Measurements from ENCODE around the gene HSD17B3. TPM values are rescaled to one million over a fixed set of nuclear protein-coding genes. Genes with fewer than 3 reads are reported as not detected.

HSD17B3 gene
- total and polyA plus RNA-seq, 2 of the 13 experiments (the other 11 are each of a cell fraction or from before 2014, with no cell fraction given): 0.12 TPM; not detected in 1

- Histone ChIP-seq H4K20me1 (ENCODE audit: insufficient read depth, low read length) (no peaks in the 10 kb centered on the region), H3K4me1 (ENCODE audit: insufficient read depth, low read length) (no peaks in the 10 kb centered on the region), H3K4me2 (ENCODE audit: low read depth, low read length) (no peak overlapping the region), H3K4me3 (replicated peaks in 1 of 3; ENCODE audit: insufficient read depth in 1 of 3, low read depth in 2 of 3, low read length in 3 of 3) (no peak overlapping the region), H3K27me3 (ENCODE audit: control insufficient read depth in 1 of 2, insufficient read depth in 2 of 2, low read length in 2 of 2) (peaks cover 0 to 14% of the 10 kb centered on the region in 2 experiments; a peak in 2 of 5 replicates), H3K79me2 (ENCODE audit: insufficient read depth, low read length) (no peaks in the 10 kb centered on the region), H3K36me3 (replicated peaks in 1 of 2; ENCODE audit: control insufficient read depth in 1 of 2, insufficient read depth in 2 of 2, low read length in 2 of 2) (no peaks in the 10 kb centered on the region), H2AFZ (ENCODE audit: low read length) (no peak overlapping the region), H3K9ac (ENCODE audit: insufficient read depth, low read depth, low read length) (no peak overlapping the region), H3K27ac (ENCODE audit: extremely low read length, insufficient read depth, low read length) (no peak overlapping the region), H3K9me3 (ENCODE audit: low read length) (peaks cover 8% of the 10 kb centered on the region)
- ChIA-PET CTCF (ENCODE audit: low intra/inter-chr PET ratio, low total read pairs) (no interaction called here), POLR2A (no interaction called here)
- ATAC-seq (no peak), FAIRE-seq (no peak), DNase-seq (ENCODE audit: low spot score) (no peak)
- intact Hi-C loops (cut with micrococcal nuclease; ENCODE audit: unreplicated experiment): no loop called here
- in situ Hi-C loops (cut with HindIII; ENCODE audit: extremely low pct_ligation_motif_present, low pct_unique_long_range_greater_than_20kb): no loop called here
- no TSS peak for BruUV-seq (replicated peaks)
- WGBS (ENCODE audit: low lambda C conversion rate): 0% methylated on average over 1 of the region's 18 CpGs
- TF ChIP-seq NBN (conservative IDR thresholded peaks at IDR 0.05) (no peak), GFI1 (CRISPR knock-in tag; IDR thresholded peaks at IDR 0.05; ENCODE audit: borderline replicate concordance) (no peak), ZXDC (CRISPR knock-in tag; IDR thresholded peaks at IDR 0.05) (no peak), JDP2 (CRISPR knock-in tag; IDR thresholded peaks at IDR 0.05; ENCODE audit: borderline replicate concordance) (no peak), TFDP2 (CRISPR knock-in tag; IDR thresholded peaks at IDR 0.05) (no peak), ZNF572 (CRISPR knock-in tag; IDR thresholded peaks at IDR 0.05) (no peak), ZNF775 (CRISPR knock-in tag; IDR thresholded peaks at IDR 0.05; ENCODE audit: borderline replicate concordance) (no peak), ZNF746 (CRISPR knock-in tag; IDR thresholded peaks at IDR 0.05) (no peak), ZNF747 (CRISPR knock-in tag; IDR thresholded peaks at IDR 0.05; ENCODE audit: borderline replicate concordance) (no peak), SMC3 (IDR thresholded peaks at IDR 0.05; ENCODE audit: low read length) (no peak), SYNCRIP (IDR thresholded peaks at IDR 0.05; ENCODE audit: insufficient read depth, low read depth, low read length) (no peak), KAT2B (IDR thresholded peaks at IDR 0.05; ENCODE audit: borderline replicate concordance, low read depth, low read length) (no peak), ZNF160 (CRISPR knock-in tag; IDR thresholded peaks at IDR 0.05) (no peak), RELA (CRISPR knock-in tag; IDR thresholded peaks at IDR 0.05) (no peak), BCL3 (CRISPR knock-in tag; IDR thresholded peaks at IDR 0.05) (no peak)
- TF ChIP-seq, protein P1, sequence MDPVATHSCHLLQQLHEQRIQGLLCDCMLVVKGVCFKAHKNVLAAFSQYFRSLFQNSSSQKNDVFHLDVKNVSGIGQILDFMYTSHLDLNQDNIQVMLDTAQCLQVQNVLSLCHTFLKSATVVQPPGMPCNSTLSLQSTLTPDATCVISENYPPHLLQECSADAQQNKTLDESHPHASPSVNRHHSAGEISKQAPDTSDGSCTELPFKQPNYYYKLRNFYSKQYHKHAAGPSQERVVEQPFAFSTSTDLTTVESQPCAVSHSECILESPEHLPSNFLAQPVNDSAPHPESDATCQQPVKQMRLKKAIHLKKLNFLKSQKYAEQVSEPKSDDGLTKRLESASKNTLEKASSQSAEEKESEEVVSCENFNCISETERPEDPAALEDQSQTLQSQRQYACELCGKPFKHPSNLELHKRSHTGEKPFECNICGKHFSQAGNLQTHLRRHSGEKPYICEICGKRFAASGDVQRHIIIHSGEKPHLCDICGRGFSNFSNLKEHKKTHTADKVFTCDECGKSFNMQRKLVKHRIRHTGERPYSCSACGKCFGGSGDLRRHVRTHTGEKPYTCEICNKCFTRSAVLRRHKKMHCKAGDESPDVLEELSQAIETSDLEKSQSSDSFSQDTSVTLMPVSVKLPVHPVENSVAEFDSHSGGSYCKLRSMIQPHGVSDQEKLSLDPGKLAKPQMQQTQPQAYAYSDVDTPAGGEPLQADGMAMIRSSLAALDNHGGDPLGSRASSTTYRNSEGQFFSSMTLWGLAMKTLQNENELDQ (CRISPR knock-in tag; IDR thresholded peaks at IDR 0.05; ENCODE audit: borderline replicate concordance): no peak
- TF ChIP-seq, protein P2, sequence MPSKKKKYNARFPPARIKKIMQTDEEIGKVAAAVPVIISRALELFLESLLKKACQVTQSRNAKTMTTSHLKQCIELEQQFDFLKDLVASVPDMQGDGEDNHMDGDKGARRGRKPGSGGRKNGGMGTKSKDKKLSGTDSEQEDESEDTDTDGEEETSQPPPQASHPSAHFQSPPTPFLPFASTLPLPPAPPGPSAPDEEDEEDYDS (CRISPR knock-in tag; IDR thresholded peaks at IDR 0.05): no peak
Observed at GRCh38 chr9:96186591-96187011, 115.4 kb downstream of the HSD17B3 start.

All from HepG2 (cell line).